GM12878 (cell line): Measurements from ENCODE around the gene RTP1.

ENCODE experiments used
- MXI1 ChIP-seq: fragments of 150-350 bp; IDR thresholded peaks from 2 replicates; pipeline ENCODE4 v1.6.1; 2011; ENCODE audit warnings: low read depth, mild to moderate bottlenecking, inconsistent platforms, low read length, improper control_type of control experiment
- TBL1XR1 ChIP-seq: IDR thresholded peaks from 2 replicates; pipeline ENCODE4 v1.6.1; 2012; ENCODE audit warnings: low read depth, low read length, improper control_type of control experiment
- TF ChIP-seq, protein P1 (sequence below): fragments of 450-650 bp; IDR thresholded peaks from 2 replicates; pipeline ENCODE4 v1.6.1; 2017; ENCODE audit warnings: mild to moderate bottlenecking, moderate library complexity

DNA sequence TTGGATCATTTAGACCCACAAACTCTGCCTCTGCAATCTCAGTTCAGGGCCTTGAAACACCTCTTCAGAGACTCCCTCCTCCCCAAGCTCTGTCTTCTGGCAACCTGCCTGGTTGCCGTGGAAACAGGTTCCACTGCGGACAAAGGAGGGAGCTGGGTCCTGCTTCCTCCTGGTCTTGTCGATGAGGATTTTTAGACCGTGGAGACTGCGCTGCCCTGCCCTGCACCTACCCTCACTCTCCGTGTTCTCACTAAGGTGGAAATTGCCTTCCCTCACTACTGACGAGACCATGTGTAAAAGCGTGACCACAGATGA lies at the start of gene RTP1:
- TF ChIP-seq, protein P1, sequence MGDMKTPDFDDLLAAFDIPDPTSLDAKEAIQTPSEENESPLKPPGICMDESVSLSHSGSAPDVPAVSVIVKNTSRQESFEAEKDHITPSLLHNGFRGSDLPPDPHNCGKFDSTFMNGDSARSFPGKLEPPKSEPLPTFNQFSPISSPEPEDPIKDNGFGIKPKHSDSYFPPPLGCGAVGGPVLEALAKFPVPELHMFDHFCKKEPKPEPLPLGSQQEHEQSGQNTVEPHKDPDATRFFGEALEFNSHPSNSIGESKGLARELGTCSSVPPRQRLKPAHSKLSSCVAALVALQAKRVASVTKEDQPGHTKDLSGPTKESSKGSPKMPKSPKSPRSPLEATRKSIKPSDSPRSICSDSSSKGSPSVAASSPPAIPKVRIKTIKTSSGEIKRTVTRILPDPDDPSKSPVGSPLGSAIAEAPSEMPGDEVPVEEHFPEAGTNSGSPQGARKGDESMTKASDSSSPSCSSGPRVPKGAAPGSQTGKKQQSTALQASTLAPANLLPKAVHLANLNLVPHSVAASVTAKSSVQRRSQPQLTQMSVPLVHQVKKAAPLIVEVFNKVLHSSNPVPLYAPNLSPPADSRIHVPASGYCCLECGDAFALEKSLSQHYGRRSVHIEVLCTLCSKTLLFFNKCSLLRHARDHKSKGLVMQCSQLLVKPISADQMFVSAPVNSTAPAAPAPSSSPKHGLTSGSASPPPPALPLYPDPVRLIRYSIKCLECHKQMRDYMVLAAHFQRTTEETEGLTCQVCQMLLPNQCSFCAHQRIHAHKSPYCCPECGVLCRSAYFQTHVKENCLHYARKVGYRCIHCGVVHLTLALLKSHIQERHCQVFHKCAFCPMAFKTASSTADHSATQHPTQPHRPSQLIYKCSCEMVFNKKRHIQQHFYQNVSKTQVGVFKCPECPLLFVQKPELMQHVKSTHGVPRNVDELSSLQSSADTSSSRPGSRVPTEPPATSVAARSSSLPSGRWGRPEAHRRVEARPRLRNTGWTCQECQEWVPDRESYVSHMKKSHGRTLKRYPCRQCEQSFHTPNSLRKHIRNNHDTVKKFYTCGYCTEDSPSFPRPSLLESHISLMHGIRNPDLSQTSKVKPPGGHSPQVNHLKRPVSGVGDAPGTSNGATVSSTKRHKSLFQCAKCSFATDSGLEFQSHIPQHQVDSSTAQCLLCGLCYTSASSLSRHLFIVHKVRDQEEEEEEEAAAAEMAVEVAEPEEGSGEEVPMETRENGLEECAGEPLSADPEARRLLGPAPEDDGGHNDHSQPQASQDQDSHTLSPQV = no peak
- TF ChIP-seq MXI1 (no peak), TBL1XR1 (no peak)
